Peyer's patch (tissue), 4 donors: ENCODE measurements around the gene PRELID1. TPM values are rescaled to one million over a fixed set of nuclear protein-coding genes. Genes with fewer than 3 reads are reported as not detected.
"Not testable (repeated sequence)": the region's sequence is repeated elsewhere in the genome, so short reads cannot be mapped to it uniquely, and the experiment has no call there.

Experiments used
- DNase-seq, 3 donors: peaks; one replicate each; pipeline ENCODE4 v3.0.0-alpha.2; 2017 to 2019
- H3K27ac ChIP-seq, 4 donors: fragments of 200-600 bp; sonication (generic); one replicate each; pipeline ENCODE4 v1.5.1; 2016 to 2019
- H3K27me3 ChIP-seq, 2 donors: fragments of 200-600 bp; sonication (generic); one replicate each; pipeline ENCODE4 v1.5.1; 2019
- H3K36me3 ChIP-seq, 3 donors: fragments of 200-600 bp; sonication (generic); one replicate each; pipeline ENCODE4 v1.5.1; 2016 to 2019
- H3K4me1 ChIP-seq, 4 donors: fragments of 200-600 bp; sonication (generic); one replicate each; pipeline ENCODE4 v1.5.1; 2016 to 2019
- H3K4me3 ChIP-seq, 4 donors: fragments of 200-600 bp; sonication (generic); 1 replicate in 3 of 4; 2 replicates in 1 of 4; pipeline ENCODE4 v1.5.1; 2016 to 2019; ENCODE audit warnings: mild to moderate bottlenecking in 1 of 4
- H3K9me3 ChIP-seq, 4 donors: fragments of 200-600 bp; sonication (generic); one replicate each; pipeline ENCODE4 v1.5.1; 2016 to 2019; ENCODE audit warnings: mild to moderate bottlenecking in 1 of 4
- CTCF ChIP-seq, 6 experiments: fragments of 450-650 bp in 4 of 6; fragments of 200-600 bp in 2 of 6; sonication (generic) in 1 of 6; IDR thresholded peaks; one replicate each; pipeline ENCODE4 v1.5.1; 2017 to 2019; ENCODE audit warnings: antibody characterized with exemption in 6 of 6, mild to moderate bottlenecking in 3 of 6, moderate library complexity in 1 of 6
- POLR2A ChIP-seq, 2 donors: fragments of 450-650 bp; IDR thresholded peaks; one replicate each; pipeline ENCODE4 v1.5.1; 2017; ENCODE audit warnings: antibody characterized with exemption in 2 of 2, mild to moderate bottlenecking in 2 of 2, moderate library complexity in 2 of 2
- total RNA-seq, 4 donors: library from RNA; depleted of rRNA; stranded (reverse); fragments of >200 nt; gene quantifications; one replicate each; pipeline ENCODE4 v1.1.0, GENCODE V29; 2016

Gene PRELID1
- total RNA-seq, 4 donors from 2014 or later: 55.3 to 215 (median 132) TPM

- Histone ChIP-seq H3K4me1 (peaks cover 3 to 58% (median 33%) of the 10 kb centered on the region in 4 donors), H3K27ac (peak overlapping the region; percentile 85 to 92 (median 90)), H3K36me3 (peaks cover 0 to 25% (median 0%) of the 10 kb centered on the region in 3 donors), H3K27me3 (no peaks in the 10 kb centered on the region), H3K4me3 (peak overlapping the region; percentile 76 to 96 (median 84)), H3K9me3 (no peaks in the 10 kb centered on the region)
- DNase-seq: no peak
- no peak for TF ChIP-seq CTCF (IDR thresholded peaks at IDR 0.05)
- no peak for TF ChIP-seq POLR2A (IDR thresholded peaks at IDR 0.05)
Measured at GRCh38 chr5:177303925-177304391, 359 bp downstream of the PRELID1 start.

DNA sequence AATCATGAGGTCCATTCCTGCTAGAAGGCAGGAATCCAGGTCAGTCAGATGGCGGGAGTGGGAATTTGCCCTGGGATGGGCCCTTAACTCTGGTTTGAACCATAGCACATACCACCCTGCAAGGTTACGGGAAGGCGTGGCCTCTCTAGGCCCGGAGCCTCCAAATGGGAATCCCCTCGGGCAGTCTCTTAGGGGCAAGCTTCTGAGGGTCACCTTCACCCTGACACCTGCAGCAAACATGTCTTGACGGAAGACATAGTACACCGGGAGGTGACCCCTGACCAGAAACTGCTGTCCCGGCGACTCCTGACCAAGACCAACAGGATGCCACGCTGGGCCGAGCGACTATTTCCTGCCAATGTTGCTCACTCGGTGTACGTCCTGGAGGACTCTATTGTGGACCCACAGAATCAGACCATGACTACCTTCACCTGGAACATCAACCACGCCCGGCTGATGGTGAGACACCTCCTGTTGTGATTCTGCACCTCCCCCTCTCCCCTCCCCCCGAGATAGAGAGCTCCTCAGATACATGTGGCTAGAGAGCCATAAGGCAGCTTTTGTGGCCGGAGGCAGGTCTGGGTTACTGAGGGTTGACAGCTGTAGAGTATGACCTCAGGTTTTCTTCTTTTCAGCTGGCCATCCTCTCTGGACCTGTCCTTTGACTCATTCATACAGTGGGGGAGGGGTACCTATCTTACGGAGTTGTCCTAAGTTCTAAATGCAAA, 957 bp downstream of the PRELID1 start:
- Histone ChIP-seq H3K4me3 (peak overlapping the region; percentile 76 to 96 (median 84)), H3K27ac (peak overlapping the region; percentile 85 to 92 (median 90)), H3K4me1 (peaks cover 3 to 53% (median 33%) of the 10 kb centered on the region in 4 donors), H3K9me3 (no peaks in the 10 kb centered on the region), H3K36me3 (peaks cover 0 to 25% (median 0%) of the 10 kb centered on the region in 3 donors), H3K27me3 (no peaks in the 10 kb centered on the region)
- TF ChIP-seq POLR2A (IDR thresholded peaks at IDR 0.05) (no peak), CTCF (IDR thresholded peaks at IDR 0.05) (no peak)
- peak in 2 of 3 donors; percentile 85 to 89 for DNase-seq

DNA sequence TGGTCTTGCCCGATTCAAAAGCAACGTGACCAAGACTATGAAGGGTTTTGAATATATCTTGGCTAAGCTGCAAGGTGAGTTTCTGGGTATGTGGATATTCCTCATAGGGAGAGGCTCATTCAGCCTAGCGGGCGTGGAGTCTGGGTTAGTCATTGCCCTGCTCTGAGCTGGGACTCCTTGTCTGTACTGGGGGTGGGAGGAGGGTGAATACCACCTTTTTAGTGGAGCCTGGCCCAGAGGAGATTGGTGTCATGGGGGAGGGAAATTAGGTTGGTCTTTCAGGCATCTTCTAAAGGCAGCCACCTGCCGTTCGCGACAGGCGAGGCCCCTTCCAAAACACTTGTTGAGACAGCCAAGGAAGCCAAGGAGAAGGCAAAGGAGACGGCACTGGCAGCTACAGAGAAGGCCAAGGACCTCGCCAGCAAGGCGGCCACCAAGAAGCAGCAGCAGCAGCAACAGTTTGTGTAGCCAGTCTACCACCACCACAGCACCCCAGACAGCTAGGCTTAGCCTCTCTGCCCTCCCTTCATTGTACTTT, 2.6 kb downstream of the PRELID1 start:
- not testable (repeated sequence) for H3K4me3 ChIP-seq, H3K27ac ChIP-seq, DNase-seq, H3K27me3 ChIP-seq, H3K9me3 ChIP-seq
- Histone ChIP-seq H3K4me1 (peaks cover 6 to 47% (median 34%) of the 10 kb centered on the region in 4 donors), H3K36me3 (peaks cover 0 to 25% (median 0%) of the 10 kb centered on the region in 3 donors)

- H3K4me3 ChIP-seq: no peak overlapping the region
- H3K27me3 ChIP-seq: no peaks in the 10 kb centered on the region
- TF ChIP-seq CTCF (IDR thresholded peaks at IDR 0.05) (no peak), POLR2A (IDR thresholded peaks at IDR 0.05) (no peak)
- no peak for DNase-seq
- no peaks in the 10 kb centered on the region for H3K9me3 ChIP-seq
- peaks cover 0 to 25% (median 0%) of the 10 kb centered on the region in 3 donors for H3K36me3 ChIP-seq
- peak overlapping the region in 2 of 4 donors; percentile 21 to 25 for H3K27ac ChIP-seq
- H3K4me1 ChIP-seq: peaks cover 6 to 47% (median 35%) of the 10 kb centered on the region in 4 donors
Measured at GRCh38 chr5:177306674-177307543, 3.3 kb downstream of the PRELID1 start.

- H3K4me1 ChIP-seq: peaks cover 6 to 45% (median 35%) of the 10 kb centered on the region in 4 donors
- TF ChIP-seq CTCF (IDR thresholded peaks at IDR 0.05) (no peak), POLR2A (IDR thresholded peaks at IDR 0.05) (no peak)
- no peaks in the 10 kb centered on the region for H3K9me3 ChIP-seq
- peaks cover 0 to 25% (median 0%) of the 10 kb centered on the region in 3 donors for H3K36me3 ChIP-seq
- H3K27ac ChIP-seq: peak overlapping the region in 2 of 4 donors; percentile 21 to 25
- no peaks in the 10 kb centered on the region for H3K27me3 ChIP-seq
- DNase-seq: no peak
- H3K4me3 ChIP-seq: no peak overlapping the region
Measured at GRCh38 chr5:177307544-177308363, 4.2 kb downstream of the PRELID1 start.
